ENCODE results near the gene ZC3HAV1.
A peak's percentile ranks its signal among the peaks of the same experiment; 100 is the strongest.

The ZC3HAV1 gene

DNA sequence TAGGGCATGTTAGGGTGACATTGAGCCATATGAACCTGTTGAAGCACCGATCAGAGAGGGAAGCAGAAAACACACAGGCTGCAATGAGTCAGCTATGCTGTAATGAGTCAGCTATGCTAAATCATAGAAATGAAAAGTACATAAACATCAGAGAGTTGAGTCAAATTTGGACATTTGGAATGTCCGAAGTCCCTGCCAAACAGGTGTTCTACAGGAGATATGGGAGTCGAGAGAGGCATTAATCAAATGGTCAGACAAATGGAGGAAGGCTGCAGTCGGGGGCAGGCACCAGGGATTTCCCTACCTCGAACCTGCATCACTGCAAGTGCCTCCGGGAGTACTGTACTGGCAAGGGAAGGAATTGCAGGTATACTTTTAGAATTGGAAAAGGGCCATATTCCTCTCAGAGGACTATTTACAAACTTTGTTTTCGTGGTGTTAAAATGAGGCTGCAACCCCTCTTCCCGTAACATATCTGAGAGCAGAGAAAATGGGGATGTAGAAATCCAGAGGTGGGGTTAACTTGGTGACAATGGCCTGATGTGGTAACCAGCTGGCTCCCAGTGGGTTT lies 8.8 kb upstream of the ZC3HAV1 start:
- ATAC-seq, result peak; percentile 81
- TF ChIP-seq OSR1 (CRISPR knock-in tag; IDR thresholded peaks at IDR 0.05) (no peak), TOX (CRISPR knock-in tag; IDR thresholded peaks at IDR 0.05; ENCODE audit: borderline replicate concordance) (no peak), ESRRG (CRISPR knock-in tag; IDR thresholded peaks at IDR 0.05) (no peak), ISL1 (CRISPR knock-in tag; IDR thresholded peaks at IDR 0.05) (no peak), RARB (CRISPR knock-in tag; IDR thresholded peaks at IDR 0.05) (no peak), ZNF565 (CRISPR knock-in tag; conservative IDR thresholded peaks at IDR 0.05; ENCODE audit: low read depth) (no peak), TCF4 (CRISPR knock-in tag; IDR thresholded peaks at IDR 0.05; ENCODE audit: borderline replicate concordance) (no peak), SNAI2 (CRISPR knock-in tag; IDR thresholded peaks at IDR 0.05) (no peak), ZC3H10 (CRISPR knock-in tag; IDR thresholded peaks at IDR 0.05) (no peak)
- TF ChIP-seq, protein P1, sequence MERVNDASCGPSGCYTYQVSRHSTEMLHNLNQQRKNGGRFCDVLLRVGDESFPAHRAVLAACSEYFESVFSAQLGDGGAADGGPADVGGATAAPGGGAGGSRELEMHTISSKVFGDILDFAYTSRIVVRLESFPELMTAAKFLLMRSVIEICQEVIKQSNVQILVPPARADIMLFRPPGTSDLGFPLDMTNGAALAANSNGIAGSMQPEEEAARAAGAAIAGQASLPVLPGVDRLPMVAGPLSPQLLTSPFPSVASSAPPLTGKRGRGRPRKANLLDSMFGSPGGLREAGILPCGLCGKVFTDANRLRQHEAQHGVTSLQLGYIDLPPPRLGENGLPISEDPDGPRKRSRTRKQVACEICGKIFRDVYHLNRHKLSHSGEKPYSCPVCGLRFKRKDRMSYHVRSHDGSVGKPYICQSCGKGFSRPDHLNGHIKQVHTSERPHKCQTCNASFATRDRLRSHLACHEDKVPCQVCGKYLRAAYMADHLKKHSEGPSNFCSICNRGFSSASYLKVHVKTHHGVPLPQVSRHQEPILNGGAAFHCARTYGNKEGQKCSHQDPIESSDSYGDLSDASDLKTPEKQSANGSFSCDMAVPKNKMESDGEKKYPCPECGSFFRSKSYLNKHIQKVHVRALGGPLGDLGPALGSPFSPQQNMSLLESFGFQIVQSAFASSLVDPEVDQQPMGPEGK (CRISPR knock-in tag; IDR thresholded peaks at IDR 0.05; ENCODE audit: borderline replicate concordance), result no peak
- TF ChIP-seq, protein P2, sequence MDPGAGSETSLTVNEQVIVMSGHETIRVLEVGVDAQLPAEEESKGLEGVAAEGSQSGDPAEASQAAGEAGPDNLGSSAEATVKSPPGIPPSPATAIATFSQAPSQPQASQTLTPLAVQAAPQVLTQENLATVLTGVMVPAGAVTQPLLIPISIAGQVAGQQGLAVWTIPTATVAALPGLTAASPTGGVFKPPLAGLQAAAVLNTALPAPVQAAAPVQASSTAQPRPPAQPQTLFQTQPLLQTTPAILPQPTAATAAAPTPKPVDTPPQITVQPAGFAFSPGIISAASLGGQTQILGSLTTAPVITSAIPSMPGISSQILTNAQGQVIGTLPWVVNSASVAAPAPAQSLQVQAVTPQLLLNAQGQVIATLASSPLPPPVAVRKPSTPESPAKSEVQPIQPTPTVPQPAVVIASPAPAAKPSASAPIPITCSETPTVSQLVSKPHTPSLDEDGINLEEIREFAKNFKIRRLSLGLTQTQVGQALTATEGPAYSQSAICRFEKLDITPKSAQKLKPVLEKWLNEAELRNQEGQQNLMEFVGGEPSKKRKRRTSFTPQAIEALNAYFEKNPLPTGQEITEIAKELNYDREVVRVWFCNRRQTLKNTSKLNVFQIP (CRISPR knock-in tag; IDR thresholded peaks at IDR 0.05; ENCODE audit: borderline replicate concordance, low read depth), result no peak
- TF ChIP-seq, protein P3, sequence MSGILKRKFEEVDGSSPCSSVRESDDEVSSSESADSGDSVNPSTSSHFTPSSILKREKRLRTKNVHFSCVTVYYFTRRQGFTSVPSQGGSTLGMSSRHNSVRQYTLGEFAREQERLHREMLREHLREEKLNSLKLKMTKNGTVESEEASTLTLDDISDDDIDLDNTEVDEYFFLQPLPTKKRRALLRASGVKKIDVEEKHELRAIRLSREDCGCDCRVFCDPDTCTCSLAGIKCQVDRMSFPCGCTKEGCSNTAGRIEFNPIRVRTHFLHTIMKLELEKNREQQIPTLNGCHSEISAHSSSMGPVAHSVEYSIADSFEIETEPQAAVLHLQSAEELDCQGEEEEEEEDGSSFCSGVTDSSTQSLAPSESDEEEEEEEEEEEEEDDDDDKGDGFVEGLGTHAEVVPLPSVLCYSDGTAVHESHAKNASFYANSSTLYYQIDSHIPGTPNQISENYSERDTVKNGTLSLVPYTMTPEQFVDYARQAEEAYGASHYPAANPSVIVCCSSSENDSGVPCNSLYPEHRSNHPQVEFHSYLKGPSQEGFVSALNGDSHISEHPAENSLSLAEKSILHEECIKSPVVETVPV (CRISPR knock-in tag; IDR thresholded peaks at IDR 0.05), result no peak
- TF ChIP-seq, protein P4, sequence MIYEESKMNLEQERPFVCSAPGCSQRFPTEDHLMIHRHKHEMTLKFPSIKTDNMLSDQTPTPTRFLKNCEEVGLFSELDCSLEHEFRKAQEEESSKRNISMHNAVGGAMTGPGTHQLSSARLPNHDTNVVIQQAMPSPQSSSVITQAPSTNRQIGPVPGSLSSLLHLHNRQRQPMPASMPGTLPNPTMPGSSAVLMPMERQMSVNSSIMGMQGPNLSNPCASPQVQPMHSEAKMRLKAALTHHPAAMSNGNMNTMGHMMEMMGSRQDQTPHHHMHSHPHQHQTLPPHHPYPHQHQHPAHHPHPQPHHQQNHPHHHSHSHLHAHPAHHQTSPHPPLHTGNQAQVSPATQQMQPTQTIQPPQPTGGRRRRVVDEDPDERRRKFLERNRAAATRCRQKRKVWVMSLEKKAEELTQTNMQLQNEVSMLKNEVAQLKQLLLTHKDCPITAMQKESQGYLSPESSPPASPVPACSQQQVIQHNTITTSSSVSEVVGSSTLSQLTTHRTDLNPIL (CRISPR knock-in tag; IDR thresholded peaks at IDR 0.05; ENCODE audit: low read depth), result no peak

DNA sequence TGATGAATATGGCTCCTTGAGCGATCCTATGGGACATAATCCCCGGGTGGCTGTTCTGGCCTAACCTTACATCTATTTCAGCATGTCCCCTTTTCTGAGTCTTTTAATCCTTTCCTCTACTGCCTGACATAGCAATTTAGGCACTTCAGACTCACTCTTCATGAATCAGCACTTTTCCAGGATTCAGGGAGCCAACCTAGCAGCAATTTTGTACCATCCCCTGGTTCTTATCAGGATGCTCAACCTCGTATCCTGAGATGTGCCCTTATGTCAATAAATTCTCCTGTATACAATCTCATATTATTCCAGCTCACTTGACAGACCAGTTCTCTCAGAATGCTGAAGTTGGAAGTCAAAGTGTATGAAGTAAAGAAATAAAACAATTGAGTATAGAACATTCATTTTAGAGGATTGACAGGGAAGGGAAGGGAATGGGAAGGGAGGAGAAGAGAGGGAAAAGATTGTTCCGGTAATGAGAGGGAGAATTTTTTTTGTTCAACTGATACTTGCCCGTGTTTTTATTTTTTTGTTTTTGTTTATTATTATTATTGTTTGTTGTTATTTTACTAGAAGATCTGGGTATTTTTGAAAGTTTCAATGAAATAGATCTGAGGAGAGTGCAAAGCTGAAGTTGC lies 8.2 kb upstream of the ZC3HAV1 start:
- TF ChIP-seq ZNF565 (CRISPR knock-in tag; conservative IDR thresholded peaks at IDR 0.05; ENCODE audit: low read depth) (no peak), RARB (CRISPR knock-in tag; IDR thresholded peaks at IDR 0.05) (no peak), ESRRG (CRISPR knock-in tag; IDR thresholded peaks at IDR 0.05) (no peak), BACH2 (CRISPR knock-in tag; IDR thresholded peaks at IDR 0.05; ENCODE audit: borderline replicate concordance) (no peak), ZC3H10 (CRISPR knock-in tag; IDR thresholded peaks at IDR 0.05) (no peak), ISL1 (CRISPR knock-in tag; IDR thresholded peaks at IDR 0.05) (no peak), SNAI2 (CRISPR knock-in tag; IDR thresholded peaks at IDR 0.05) (no peak)
- TF ChIP-seq, protein P3 (CRISPR knock-in tag; IDR thresholded peaks at IDR 0.05), result no peak
- no peak for ATAC-seq

DNA sequence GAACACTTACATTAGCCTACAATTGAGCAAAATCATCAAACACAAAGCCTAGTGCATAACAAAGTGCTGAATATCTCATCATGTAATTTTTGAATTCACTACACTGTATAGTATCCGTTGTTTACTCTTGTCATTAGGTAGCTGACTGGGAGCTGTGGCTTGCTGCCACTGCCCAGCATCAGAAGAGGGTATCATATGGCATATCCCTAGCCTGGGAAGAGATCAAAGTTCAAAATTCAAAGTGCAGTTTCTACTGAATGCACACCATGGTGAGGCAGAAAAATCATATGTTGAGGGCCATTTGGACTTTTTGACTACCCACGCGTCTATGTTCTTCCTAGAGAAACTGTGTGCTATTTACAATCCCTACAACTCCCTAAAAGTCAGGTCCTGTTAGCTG lies 7.5 kb upstream of the ZC3HAV1 start:
- no peak for ATAC-seq
- TF ChIP-seq ESRRG (CRISPR knock-in tag; IDR thresholded peaks at IDR 0.05) (no peak), ZNF70 (CRISPR knock-in tag; IDR thresholded peaks at IDR 0.05) (no peak)

DNA sequence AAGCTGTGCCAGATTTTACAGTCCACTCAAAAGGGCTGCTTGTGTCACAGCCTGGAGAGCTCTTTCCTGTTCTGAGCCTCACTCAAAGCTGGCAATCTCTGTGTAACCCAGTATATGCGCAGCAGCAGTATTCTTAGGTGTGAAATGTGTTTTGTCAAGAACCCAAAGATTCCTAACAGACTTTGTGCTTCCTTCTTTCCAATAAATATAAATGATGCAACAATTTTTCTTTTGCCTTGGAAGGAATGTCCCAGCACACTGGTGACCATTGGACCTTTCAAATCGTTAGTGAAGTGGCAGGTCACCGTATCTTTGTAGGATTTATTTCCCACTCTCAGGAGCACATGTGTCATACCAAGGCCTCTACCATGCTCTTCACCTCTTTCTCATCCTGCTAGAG lies 5.6 kb upstream of the ZC3HAV1 start:
- no peak for ATAC-seq
- TF ChIP-seq, protein P2 (CRISPR knock-in tag; IDR thresholded peaks at IDR 0.05; ENCODE audit: borderline replicate concordance, low read depth), result no peak
- TF ChIP-seq ARNTL (CRISPR knock-in tag; IDR thresholded peaks at IDR 0.05; ENCODE audit: borderline replicate concordance, low read depth) (no peak), ZC3H10 (CRISPR knock-in tag; IDR thresholded peaks at IDR 0.05) (no peak), ZNF70 (CRISPR knock-in tag; IDR thresholded peaks at IDR 0.05) (no peak), RARB (CRISPR knock-in tag; IDR thresholded peaks at IDR 0.05) (no peak), TOX (CRISPR knock-in tag; IDR thresholded peaks at IDR 0.05; ENCODE audit: borderline replicate concordance) (no peak), CSDC2 (CRISPR knock-in tag; IDR thresholded peaks at IDR 0.05) (no peak), ZFP3 (CRISPR knock-in tag; IDR thresholded peaks at IDR 0.05) (no peak), OSR1 (CRISPR knock-in tag; IDR thresholded peaks at IDR 0.05) (no peak), ISL1 (CRISPR knock-in tag; IDR thresholded peaks at IDR 0.05) (no peak), ZNF565 (CRISPR knock-in tag; conservative IDR thresholded peaks at IDR 0.05; ENCODE audit: low read depth) (no peak), SNAI2 (CRISPR knock-in tag; IDR thresholded peaks at IDR 0.05) (no peak)

Data from SK-N-SH treated with all-trans-retinoic acid at 6 μM for 48 hours (cell line).